Liver (tissue), 9 donors: ENCODE data around the gene SP110. TPM values are rescaled to one million over a fixed set of nuclear protein-coding genes. Genes with fewer than 3 reads are reported as not detected.

Experiments used
- DNase-seq: peaks from one replicate; pipeline ENCODE4 v3.0.0-alpha.2; 2017; ENCODE audit warnings: low spot score
- H3K27ac ChIP-seq, 2 donors: one replicate each; pipeline ENCODE4 v1.7.0; 2013; ENCODE audit warnings: inconsistent platforms in 2 of 2, low read length in 2 of 2, control low read depth in 1 of 2, low read depth in 1 of 2, mild to moderate bottlenecking in 1 of 2
- H3K27me3 ChIP-seq, 4 donors: one replicate each; pipeline versions ENCODE4 v1.6.1 to v1.7.0; 2013; ENCODE audit warnings: low read length in 3 of 4, inconsistent platforms in 1 of 4, mild to moderate bottlenecking in 1 of 4, moderate library complexity in 1 of 4; ENCODE audit not compliant: control insufficient read depth in 4 of 4, insufficient read depth in 4 of 4
- H3K36me3 ChIP-seq, 4 donors: one replicate each; pipeline versions ENCODE4 v1.6.1 to v1.7.0; 2013; ENCODE audit warnings: low read length in 3 of 4, mild to moderate bottlenecking in 3 of 4, low read depth in 1 of 4, moderate library complexity in 1 of 4; ENCODE audit not compliant: control insufficient read depth in 4 of 4, insufficient read depth in 3 of 4
- H3K4me1 ChIP-seq, 4 donors: one replicate each; pipeline versions ENCODE4 v1.6.1 to v1.7.0; 2013; ENCODE audit warnings: low read length in 3 of 4, mild to moderate bottlenecking in 3 of 4, moderate library complexity in 1 of 4; ENCODE audit not compliant: control insufficient read depth in 4 of 4, insufficient read depth in 4 of 4
- H3K4me3 ChIP-seq, 3 donors: one replicate each; pipeline versions ENCODE4 v1.6.1 to v1.7.0; 2013; ENCODE audit warnings: low read length in 3 of 3, control low read depth in 1 of 3, low read depth in 1 of 3, mild to moderate bottlenecking in 1 of 3
- H3K9ac ChIP-seq, 2 donors: one replicate each; pipeline ENCODE4 v1.7.0; 2013; ENCODE audit warnings: low read length in 2 of 2, mild to moderate bottlenecking in 2 of 2, moderate library complexity in 2 of 2, control low read depth in 1 of 2, low read depth in 1 of 2
- H3K9me3 ChIP-seq, 4 donors: one replicate each; pipeline versions ENCODE4 v1.6.1 to v1.7.0; 2013; ENCODE audit warnings: low read length in 3 of 4; ENCODE audit not compliant: control insufficient read depth in 4 of 4
- ATF3 ChIP-seq: IDR thresholded peaks from 2 replicates; pipeline ENCODE4 v1.6.1; 2016; ENCODE audit warnings: antibody characterized with exemption
- CTCF ChIP-seq: fragments of 150-350 bp; IDR thresholded peaks from 2 replicates; pipeline ENCODE4 v1.5.1; 2017; ENCODE audit warnings: improper control_type of control experiment, low read depth, low read length; ENCODE audit not compliant: missing input control
- FOXA1 ChIP-seq: IDR thresholded peaks from 2 replicates; pipeline ENCODE4 v1.6.1; 2016; ENCODE audit warnings: antibody characterized with exemption
- FOXA2 ChIP-seq: IDR thresholded peaks from 2 replicates; pipeline ENCODE4 v1.6.1; 2016; ENCODE audit warnings: antibody characterized with exemption
- GABPA ChIP-seq, 2 donors: IDR thresholded peaks in 1 of 2; conservative IDR thresholded peaks in 1 of 2; 2 replicates each; pipeline ENCODE4 v1.6.1; 2016; ENCODE audit warnings: antibody characterized with exemption in 2 of 2, mild to moderate bottlenecking in 1 of 2, moderate library complexity in 1 of 2
- HNF4A ChIP-seq, 2 donors: conservative IDR thresholded peaks; 2 replicates each; pipeline ENCODE4 v1.6.1; 2016; ENCODE audit warnings: antibody characterized with exemption in 2 of 2, mild to moderate bottlenecking in 2 of 2
- JUND ChIP-seq, 2 donors: IDR thresholded peaks; 2 replicates each; pipeline ENCODE4 v1.6.1; 2016; ENCODE audit warnings: antibody characterized with exemption in 2 of 2
- NR2F2 ChIP-seq: IDR thresholded peaks from 2 replicates; pipeline ENCODE4 v1.6.1; 2016; ENCODE audit warnings: antibody characterized with exemption
- RAD21 ChIP-seq, 2 donors: IDR thresholded peaks; 2 replicates each; pipeline ENCODE4 v1.6.1; 2016; ENCODE audit warnings: antibody characterized with exemption in 2 of 2, mild to moderate bottlenecking in 2 of 2
- REST ChIP-seq: IDR thresholded peaks from 2 replicates; pipeline ENCODE4 v1.6.1; 2016; ENCODE audit warnings: antibody characterized with exemption, mild to moderate bottlenecking
- RXRA ChIP-seq, 2 donors: IDR thresholded peaks; 2 replicates each; pipeline ENCODE4 v1.6.1; 2017 to 2018; ENCODE audit warnings: antibody characterized with exemption in 2 of 2, mild to moderate bottlenecking in 1 of 2
- SP1 ChIP-seq: IDR thresholded peaks from 2 replicates; pipeline ENCODE4 v1.6.1; 2018; ENCODE audit warnings: antibody characterized with exemption, mild to moderate bottlenecking
- ZBTB33 ChIP-seq: IDR thresholded peaks from 2 replicates; pipeline ENCODE4 v1.6.1; 2016; ENCODE audit warnings: antibody characterized with exemption
- WGBS: extraction: QIAGEN DNeasy Blood & Tissue Kit; methylation state at CpG from one replicate; pipeline ENCODE4 v1.1.7; 2013; 5-methylcytosine and 5-hydroxymethylcytosine counted together
- polyA plus RNA-seq, 2 donors: library from polyadenylated mRNA; stranded (reverse) in 1 of 2; unstranded in 1 of 2; fragments of 200-250 nt in 1 of 2; fragments of >200 nt in 1 of 2; fragmentation: Nextera tagmentation in 1 of 2; extraction: Ambion mirVana in 1 of 2; gene quantifications; one replicate each; pipeline versions ENCODE4 v1.2.1 to v1.2.3, GENCODE V29; 2013 to 2015
- total RNA-seq, 2 donors: library from RNA; depleted of rRNA; stranded (reverse); fragments of >200 nt; gene quantifications; one replicate each; pipeline ENCODE4 v1.2.3, GENCODE V29; 2014
- donor health status: healthy.
- donor health status: healthy.
- donor health status: healthy.
- donor health status: healthy.
- donor health status: healthy.

SP110 gene
- total and polyA plus RNA-seq, 4 donors, result 5.3 to 15.4 (median 8.2) TPM

GRCh38 chr2:230250231-230250630, 30.4 kb upstream of the SP110 start:
- Histone ChIP-seq H3K27ac (no peak overlapping the region), H3K36me3 (no peaks in the 10 kb centered on the region), H3K4me3 (no peak overlapping the region), H3K9ac (no peak overlapping the region), H3K4me1 (no peaks in the 10 kb centered on the region), H3K9me3 (no peaks in the 10 kb centered on the region), H3K27me3 (no peaks in the 10 kb centered on the region)
- WGBS, result 96% methylated on average over 2 of the region's 2 CpGs
- TF ChIP-seq RXRA (IDR thresholded peaks at IDR 0.05) (no peak), RAD21 (IDR thresholded peaks at IDR 0.05) (no peak), GABPA (IDR thresholded peaks at IDR 0.05 in 1 of 2, conservative IDR thresholded peaks at IDR 0.05 in 1 of 2) (no peak), ATF3 (no peak)
- DNase-seq, result no peak

- TF ChIP-seq FOXA1 (no peak), GABPA (IDR thresholded peaks at IDR 0.05 in 1 of 2, conservative IDR thresholded peaks at IDR 0.05 in 1 of 2) (no peak), JUND (IDR thresholded peaks at IDR 0.05) (no peak), FOXA2 (no peak), ATF3 (no peak), HNF4A (conservative IDR thresholded peaks at IDR 0.05) (no peak), SP1 (no peak), NR2F2 (no peak), ZBTB33 (no peak), REST (no peak), CTCF (no peak), RAD21 (IDR thresholded peaks at IDR 0.05) (no peak)
- Histone ChIP-seq H3K9me3 (no peaks in the 10 kb centered on the region), H3K36me3 (no peaks in the 10 kb centered on the region), H3K27ac (no peak overlapping the region), H3K4me3 (no peak overlapping the region), H3K9ac (no peak overlapping the region), H3K27me3 (no peaks in the 10 kb centered on the region), H3K4me1 (no peaks in the 10 kb centered on the region)
- no peak for DNase-seq
- 52% methylated on average over 3 of the region's 3 CpGs for WGBS
Observed at GRCh38 chr2:230246206-230246605, 26.4 kb upstream of the SP110 start.
